ENCODE measurements around the gene COL4A1. TPM values are rescaled to one million over a fixed set of nuclear protein-coding genes. Genes with fewer than 3 reads are reported as not detected.
A peak's percentile ranks its signal among the peaks of the same experiment; 100 is the strongest.

Gene COL4A1
- total RNA-seq, 2 donors from 2014 or later = 505 to 852 TPM

- Histone ChIP-seq H3K4me3 (no peak overlapping the region), H3K27ac (no peak overlapping the region), H3K36me3 (no peaks in the 10 kb centered on the region), H3K9me3 (no peaks in the 10 kb centered on the region), H3K4me1 (ENCODE audit: control insufficient read depth in 1 of 2, low read depth in 2 of 2) (peaks cover 5 to 39% of the 10 kb centered on the region in 2 donors), H3K27me3 (replicated peaks; ENCODE audit: insufficient read depth) (no peaks in the 10 kb centered on the region)
- ATAC-seq (ENCODE audit: insufficient number of reproducible peaks, low FRiP score, low read depth) (no peak), DNase-seq (ENCODE audit: low spot score) (no peak)
- no peak for TF ChIP-seq CTCF (IDR thresholded peaks at IDR 0.05)
Measured at GRCh38 chr13:110124201-110124940, 182.6 kb downstream of the COL4A1 start.

DNA sequence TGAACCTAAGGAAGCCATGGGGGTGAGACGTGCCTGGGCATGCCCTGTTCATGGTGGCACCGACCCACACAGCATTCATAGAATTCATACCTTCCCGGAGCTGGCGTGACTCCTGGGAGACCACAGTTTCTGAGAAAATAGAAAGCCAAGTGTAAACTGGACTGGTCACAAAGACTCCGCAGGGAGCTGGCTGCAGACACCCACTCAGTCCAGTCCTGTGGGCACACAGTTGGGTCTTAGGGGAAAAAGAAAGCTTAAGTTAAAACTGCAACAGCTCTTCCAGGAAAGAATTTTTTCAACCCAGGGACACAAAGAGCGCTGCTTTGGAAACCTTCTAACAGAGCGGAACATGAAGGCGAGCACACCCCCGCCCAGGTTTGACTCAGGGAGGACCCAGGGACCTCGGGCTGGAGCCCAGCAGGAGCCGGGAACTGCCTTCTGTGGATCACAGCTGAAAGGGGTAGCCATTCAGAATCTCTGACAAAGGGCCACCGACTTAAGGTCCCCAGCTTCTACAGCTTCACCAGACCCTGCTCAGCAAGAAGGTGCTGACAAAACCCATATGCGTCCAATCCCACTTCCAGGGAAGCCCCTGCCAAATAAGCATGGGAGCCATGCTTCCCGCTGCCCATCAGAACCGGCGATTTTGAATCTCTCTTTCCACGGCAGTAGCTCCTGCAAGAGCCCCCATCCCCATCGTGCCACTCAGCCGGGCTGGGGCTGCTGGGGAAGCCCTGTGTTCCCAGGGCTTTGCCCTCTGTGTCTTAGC, 183.7 kb downstream of the COL4A1 start:
- TF ChIP-seq CTCF (IDR thresholded peaks at IDR 0.05) = no peak
- ATAC-seq (ENCODE audit: insufficient number of reproducible peaks, low FRiP score, low read depth) (no peak), DNase-seq (ENCODE audit: low spot score) (no peak)
- no peaks in the 10 kb centered on the region for H3K36me3 ChIP-seq
- H3K4me1 ChIP-seq (ENCODE audit: control insufficient read depth in 1 of 2, low read depth in 2 of 2) = peaks cover 5 to 39% of the 10 kb centered on the region in 2 donors
- H3K27me3 ChIP-seq (replicated peaks; ENCODE audit: insufficient read depth) = no peaks in the 10 kb centered on the region
- H3K27ac ChIP-seq = peak overlapping the region; percentile 35 to 40
- no peaks in the 10 kb centered on the region for H3K9me3 ChIP-seq
- peak overlapping the region; percentile 47 for H3K4me3 ChIP-seq

GRCh38 chr13:110121422-110122083, 185.4 kb downstream of the COL4A1 start:
- Histone ChIP-seq H3K4me1 (ENCODE audit: control insufficient read depth in 1 of 2, low read depth in 2 of 2) (peaks cover 5 to 27% of the 10 kb centered on the region in 2 donors), H3K36me3 (no peaks in the 10 kb centered on the region), H3K27ac (no peak overlapping the region), H3K27me3 (replicated peaks; ENCODE audit: insufficient read depth) (no peaks in the 10 kb centered on the region), H3K4me3 (no peak overlapping the region), H3K9me3 (no peaks in the 10 kb centered on the region)
- ATAC-seq (ENCODE audit: insufficient number of reproducible peaks, low FRiP score, low read depth) = no peak
- TF ChIP-seq CTCF (IDR thresholded peaks at IDR 0.05) = no peak
- no peak for DNase-seq (ENCODE audit: low spot score)

GRCh38 chr13:110119935-110120905, 186.7 kb downstream of the COL4A1 start:
- no peak overlapping the region for H3K4me3 ChIP-seq
- TF ChIP-seq CTCF (IDR thresholded peaks at IDR 0.05) = no peak
- H3K9me3 ChIP-seq = no peaks in the 10 kb centered on the region
- DNase-seq (ENCODE audit: low spot score) = no peak
- no peaks in the 10 kb centered on the region for H3K36me3 ChIP-seq
- H3K27me3 ChIP-seq (replicated peaks; ENCODE audit: insufficient read depth) = no peaks in the 10 kb centered on the region
- peaks cover 5 to 16% of the 10 kb centered on the region in 2 donors for H3K4me1 ChIP-seq (ENCODE audit: control insufficient read depth in 1 of 2, low read depth in 2 of 2)
- no peak for ATAC-seq (ENCODE audit: insufficient number of reproducible peaks, low FRiP score, low read depth)
- H3K27ac ChIP-seq = no peak overlapping the region
